ENCODE results near the gene SEMA3G.

DNA sequence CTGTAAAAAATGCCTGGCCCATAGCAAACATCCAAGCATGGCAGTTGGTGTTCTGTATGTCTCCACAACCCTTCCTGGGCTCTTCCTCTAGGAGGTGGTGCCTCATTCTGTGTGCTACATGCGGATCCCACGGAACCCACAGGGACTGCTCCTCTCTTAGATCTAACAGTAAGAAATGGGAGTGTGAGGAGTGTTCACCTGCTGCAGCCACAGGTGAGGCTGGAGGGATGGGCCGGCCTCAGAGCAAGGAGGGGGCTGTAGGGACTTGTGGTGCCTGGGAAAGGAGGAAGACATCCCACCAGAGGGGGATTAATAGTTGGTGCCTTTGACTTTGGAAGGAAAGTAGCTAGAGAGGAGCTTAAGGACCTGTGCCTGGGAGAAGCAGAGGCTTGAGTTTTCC lies 22.2 kb downstream of the SEMA3G start:
- TF ChIP-seq POLR2A (IDR thresholded peaks at IDR 0.05) (no peak), CTCF (IDR thresholded peaks at IDR 0.05) (no peak)

Data from right lobe of liver (tissue), 4 donors.